Measurements from ENCODE around the gene FN3K. TPM values are rescaled to one million over a fixed set of nuclear protein-coding genes. Genes with fewer than 3 reads are reported as not detected.
A peak's percentile ranks its signal among the peaks of the same experiment; 100 is the strongest.

The FN3K gene
- total and polyA plus RNA-seq, 2 of the 13 experiments (the other 11 are each of a cell fraction or from before 2014, with no cell fraction given) = 3.5 to 12.2 TPM

DNA sequence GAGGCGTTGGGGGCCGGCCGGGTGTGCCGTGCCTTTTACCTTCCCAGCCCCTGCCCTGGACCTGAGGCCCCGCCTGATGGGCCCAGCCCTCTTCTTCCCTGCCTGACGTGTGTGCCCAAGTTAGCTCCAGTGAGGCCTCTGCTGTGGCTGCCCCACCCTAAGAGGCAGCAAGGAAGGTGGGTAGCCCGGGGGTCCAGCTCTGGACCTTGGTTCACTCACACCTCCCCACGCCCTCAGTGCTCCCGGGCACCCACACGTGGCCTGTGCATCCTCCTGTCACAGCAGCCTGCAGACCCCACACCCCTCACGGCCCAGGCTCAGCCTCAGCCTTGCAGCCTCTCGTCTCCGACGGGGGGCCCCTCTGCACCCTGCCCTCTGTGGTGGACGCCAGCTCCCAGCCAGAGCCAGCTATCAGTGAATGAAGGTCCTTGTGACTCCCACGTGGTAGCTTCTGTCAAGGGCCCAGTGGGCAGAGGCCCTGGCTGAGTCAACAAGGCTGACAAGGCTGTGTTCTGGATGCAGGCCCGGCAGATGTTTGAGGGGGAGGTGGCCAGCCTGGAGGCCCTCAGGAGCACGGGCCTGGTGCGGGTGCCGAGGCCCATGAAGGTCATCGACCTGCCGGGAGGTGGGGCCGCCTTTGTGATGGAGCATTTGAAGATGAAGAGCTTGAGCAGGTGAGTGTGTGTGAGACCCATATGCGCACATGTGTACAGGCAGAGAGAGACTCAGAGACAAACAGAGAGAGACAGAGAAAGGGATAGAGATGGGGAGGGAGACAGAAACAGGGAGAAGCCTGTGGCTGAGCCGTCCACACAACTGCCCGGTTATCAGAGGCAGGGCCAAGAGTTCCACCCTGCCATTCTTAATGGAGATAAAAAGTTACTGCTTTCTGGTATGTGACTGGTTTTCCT, 2.8 kb downstream of the FN3K start (continued):
- peak; percentile 66; the same call in 1 of the 2 replicates for TF ChIP-seq ZC3H4 (CRISPR knock-in tag; IDR thresholded peaks at IDR 0.05; ENCODE audit: borderline replicate concordance)
- peak; percentile 99; the same call in 1 of the 2 replicates for TF ChIP-seq HES4 (CRISPR knock-in tag; IDR thresholded peaks at IDR 0.05; ENCODE audit: borderline replicate concordance)
- TF ChIP-seq ARID4A (CRISPR knock-in tag; IDR thresholded peaks at IDR 0.05; ENCODE audit: borderline replicate concordance) = peak; percentile 100
- no peak for TF ChIP-seq PHB2 (IDR thresholded peaks at IDR 0.05; ENCODE audit: partially characterized antibody)
- TF ChIP-seq ZFP41 (CRISPR knock-in tag; IDR thresholded peaks at IDR 0.05; ENCODE audit: borderline replicate concordance) = peak; percentile 99
- no peak; the same call in 1 of the 2 replicates for TF ChIP-seq CREB1 (IDR thresholded peaks at IDR 0.05)
- no peak; the same call in 1 of the 2 replicates for TF ChIP-seq CREB1 (CRISPR knock-in tag; IDR thresholded peaks at IDR 0.05)
- peak; percentile 99 for TF ChIP-seq ZNF678 (CRISPR knock-in tag; IDR thresholded peaks at IDR 0.05)
- peak; percentile 98 for TF ChIP-seq KLF12 (CRISPR knock-in tag; IDR thresholded peaks at IDR 0.05; ENCODE audit: borderline replicate concordance)
- TF ChIP-seq, protein P1, sequence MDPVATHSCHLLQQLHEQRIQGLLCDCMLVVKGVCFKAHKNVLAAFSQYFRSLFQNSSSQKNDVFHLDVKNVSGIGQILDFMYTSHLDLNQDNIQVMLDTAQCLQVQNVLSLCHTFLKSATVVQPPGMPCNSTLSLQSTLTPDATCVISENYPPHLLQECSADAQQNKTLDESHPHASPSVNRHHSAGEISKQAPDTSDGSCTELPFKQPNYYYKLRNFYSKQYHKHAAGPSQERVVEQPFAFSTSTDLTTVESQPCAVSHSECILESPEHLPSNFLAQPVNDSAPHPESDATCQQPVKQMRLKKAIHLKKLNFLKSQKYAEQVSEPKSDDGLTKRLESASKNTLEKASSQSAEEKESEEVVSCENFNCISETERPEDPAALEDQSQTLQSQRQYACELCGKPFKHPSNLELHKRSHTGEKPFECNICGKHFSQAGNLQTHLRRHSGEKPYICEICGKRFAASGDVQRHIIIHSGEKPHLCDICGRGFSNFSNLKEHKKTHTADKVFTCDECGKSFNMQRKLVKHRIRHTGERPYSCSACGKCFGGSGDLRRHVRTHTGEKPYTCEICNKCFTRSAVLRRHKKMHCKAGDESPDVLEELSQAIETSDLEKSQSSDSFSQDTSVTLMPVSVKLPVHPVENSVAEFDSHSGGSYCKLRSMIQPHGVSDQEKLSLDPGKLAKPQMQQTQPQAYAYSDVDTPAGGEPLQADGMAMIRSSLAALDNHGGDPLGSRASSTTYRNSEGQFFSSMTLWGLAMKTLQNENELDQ (CRISPR knock-in tag; IDR thresholded peaks at IDR 0.05; ENCODE audit: borderline replicate concordance) = peak; percentile 90
- TF ChIP-seq ZNF263 (CRISPR knock-in tag; IDR thresholded peaks at IDR 0.05) = peak; percentile 91
- peak; percentile 96 for TF ChIP-seq XRCC5 (optimal IDR thresholded peaks at IDR 0.05; ENCODE audit: low read length)
- TF ChIP-seq ZNF567 (CRISPR knock-in tag; IDR thresholded peaks at IDR 0.05; ENCODE audit: borderline replicate concordance) = peak; percentile 95
- peak; percentile 98 for TF ChIP-seq ZNF746 (CRISPR knock-in tag; IDR thresholded peaks at IDR 0.05)
- TF ChIP-seq ZNF256 (CRISPR knock-in tag; conservative IDR thresholded peaks at IDR 0.05) = peak; percentile 99
- TF ChIP-seq EED (CRISPR knock-in tag; IDR thresholded peaks at IDR 0.05) = peak; percentile 97
- TF ChIP-seq, protein P2, sequence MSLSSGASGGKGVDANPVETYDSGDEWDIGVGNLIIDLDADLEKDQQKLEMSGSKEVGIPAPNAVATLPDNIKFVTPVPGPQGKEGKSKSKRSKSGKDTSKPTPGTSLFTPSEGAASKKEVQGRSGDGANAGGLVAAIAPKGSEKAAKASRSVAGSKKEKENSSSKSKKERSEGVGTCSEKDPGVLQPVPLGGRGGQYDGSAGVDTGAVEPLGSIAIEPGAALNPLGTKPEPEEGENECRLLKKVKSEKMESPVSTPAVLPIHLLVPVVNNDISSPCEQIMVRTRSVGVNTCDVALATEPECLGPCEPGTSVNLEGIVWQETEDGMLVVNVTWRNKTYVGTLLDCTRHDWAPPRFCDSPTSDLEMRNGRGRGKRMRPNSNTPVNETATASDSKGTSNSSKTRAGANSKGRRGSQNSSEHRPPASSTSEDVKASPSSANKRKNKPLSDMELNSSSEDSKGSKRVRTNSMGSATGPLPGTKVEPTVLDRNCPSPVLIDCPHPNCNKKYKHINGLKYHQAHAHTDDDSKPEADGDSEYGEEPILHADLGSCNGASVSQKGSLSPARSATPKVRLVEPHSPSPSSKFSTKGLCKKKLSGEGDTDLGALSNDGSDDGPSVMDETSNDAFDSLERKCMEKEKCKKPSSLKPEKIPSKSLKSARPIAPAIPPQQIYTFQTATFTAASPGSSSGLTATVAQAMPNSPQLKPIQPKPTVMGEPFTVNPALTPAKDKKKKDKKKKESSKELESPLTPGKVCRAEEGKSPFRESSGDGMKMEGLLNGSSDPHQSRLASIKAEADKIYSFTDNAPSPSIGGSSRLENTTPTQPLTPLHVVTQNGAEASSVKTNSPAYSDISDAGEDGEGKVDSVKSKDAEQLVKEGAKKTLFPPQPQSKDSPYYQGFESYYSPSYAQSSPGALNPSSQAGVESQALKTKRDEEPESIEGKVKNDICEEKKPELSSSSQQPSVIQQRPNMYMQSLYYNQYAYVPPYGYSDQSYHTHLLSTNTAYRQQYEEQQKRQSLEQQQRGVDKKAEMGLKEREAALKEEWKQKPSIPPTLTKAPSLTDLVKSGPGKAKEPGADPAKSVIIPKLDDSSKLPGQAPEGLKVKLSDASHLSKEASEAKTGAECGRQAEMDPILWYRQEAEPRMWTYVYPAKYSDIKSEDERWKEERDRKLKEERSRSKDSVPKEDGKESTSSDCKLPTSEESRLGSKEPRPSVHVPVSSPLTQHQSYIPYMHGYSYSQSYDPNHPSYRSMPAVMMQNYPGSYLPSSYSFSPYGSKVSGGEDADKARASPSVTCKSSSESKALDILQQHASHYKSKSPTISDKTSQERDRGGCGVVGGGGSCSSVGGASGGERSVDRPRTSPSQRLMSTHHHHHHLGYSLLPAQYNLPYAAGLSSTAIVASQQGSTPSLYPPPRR (CRISPR knock-in tag; IDR thresholded peaks at IDR 0.05; ENCODE audit: borderline replicate concordance) = peak; percentile 97
- TF ChIP-seq POLR2AphosphoS5 (IDR thresholded peaks at IDR 0.05; ENCODE audit: low read depth, low read length) = no peak; the same call in 1 of the 2 replicates
